ENCODE measurements around the gene SRCIN1.

SRCIN1 gene

GRCh38 chr17:38561416-38562214 lies 44.1 kb downstream of the SRCIN1 start:
- no peak for DNase-seq

GRCh38 chr17:38560503-38561318 lies 45.0 kb downstream of the SRCIN1 start:
- DNase-seq = no peak

GRCh38 chr17:38559880-38560230 lies 45.9 kb downstream of the SRCIN1 start:
- DNase-seq = no peak

- DNase-seq = peak; percentile 94
Observed at GRCh38 chr17:38559051-38559879, 46.5 kb downstream of the SRCIN1 start.

- DNase-seq = no peak
Observed at GRCh38 chr17:38558728-38559050, 47.1 kb downstream of the SRCIN1 start.

- peak; percentile 95 for DNase-seq
Observed at GRCh38 chr17:38557836-38558727, 47.7 kb downstream of the SRCIN1 start.

- DNase-seq = no peak
Observed at GRCh38 chr17:38557396-38557795, 48.4 kb downstream of the SRCIN1 start.

- no peak for DNase-seq
Observed at GRCh38 chr17:38556239-38556638, 49.5 kb downstream of the SRCIN1 start.

GRCh38 chr17:38554430-38555350 lies 51.1 kb downstream of the SRCIN1 start:
- DNase-seq = no peak

GRCh38 chr17:38552343-38552742 lies 53.4 kb downstream of the SRCIN1 start:
- no peak for DNase-seq

GRCh38 chr17:38551121-38551520 lies 54.6 kb downstream of the SRCIN1 start:
- no peak for DNase-seq

GRCh38 chr17:38550661-38551060 lies 55.1 kb downstream of the SRCIN1 start:
- DNase-seq = no peak

- DNase-seq = no peak
Observed at GRCh38 chr17:38549285-38549684, 56.5 kb downstream of the SRCIN1 start.

- DNase-seq = no peak
Observed at GRCh38 chr17:38547444-38547843, 58.3 kb downstream of the SRCIN1 start.

- DNase-seq = no peak
Observed at GRCh38 chr17:38546396-38546795, 59.4 kb downstream of the SRCIN1 start.

- DNase-seq = no peak
Observed at GRCh38 chr17:38545531-38546225, 60.1 kb downstream of the SRCIN1 start.

GRCh38 chr17:38544839-38545209 lies 60.9 kb downstream of the SRCIN1 start:
- DNase-seq = no peak

GRCh38 chr17:38544175-38544838 lies 61.4 kb downstream of the SRCIN1 start:
- DNase-seq = no peak

- DNase-seq = no peak
Observed at GRCh38 chr17:38543403-38544174, 62.2 kb downstream of the SRCIN1 start.

All from activated CD8-positive, alpha-beta memory T cell treated with anti-CD3 and anti-CD28 coated beads for 24 hours (primary cell).